Activated naive CD8-positive, alpha-beta T cell treated with anti-CD3 and anti-CD28 coated beads for 36 hours (primary cell): ENCODE data around the gene CGAS. TPM values are rescaled to one million over a fixed set of nuclear protein-coding genes. Genes with fewer than 3 reads are reported as not detected.
A peak's percentile ranks its signal among the peaks of the same experiment; 100 is the strongest.
"Not testable (repeated sequence)": the region's sequence is repeated elsewhere in the genome, so short reads cannot be mapped to it uniquely, and the experiment has no call there.

ENCODE experiments used
- DNase-seq: peaks from one replicate; pipeline ENCODE4 v3.0.0; 2021
- H3K27ac Mint-ChIP-seq: one replicate; pipeline ENCODE4 v1.8.0; 2022; ENCODE audit warnings: mild to moderate bottlenecking, moderate library complexity, mixed read lengths
- H3K27me3 Mint-ChIP-seq: one replicate; pipeline ENCODE4 v1.8.0; 2022; ENCODE audit warnings: mild to moderate bottlenecking, mixed read lengths
- H3K36me3 Mint-ChIP-seq: one replicate; pipeline ENCODE4 v1.8.0; 2021; ENCODE audit warnings: mild to moderate bottlenecking, mixed read lengths
- H3K4me1 Mint-ChIP-seq: one replicate; pipeline ENCODE4 v1.8.0; 2021; ENCODE audit warnings: mixed read lengths
- H3K4me3 Mint-ChIP-seq: one replicate; pipeline ENCODE4 v1.8.0; 2022; ENCODE audit warnings: mild to moderate bottlenecking, moderate library complexity, mixed read lengths
- H3K9me3 Mint-ChIP-seq: one replicate; pipeline ENCODE4 v1.8.0; 2022; ENCODE audit warnings: mixed read lengths
- total RNA-seq, 2 experiments: library from RNA; stranded (reverse); gene quantifications; one replicate each; pipeline ENCODE4 v1.2.3, GENCODE V29; 2021

CGAS gene
- total RNA-seq, result 10 to 100 TPM; 27.9 to 29.5 TPM

- H3K36me3 Mint-ChIP-seq, result peaks cover 33% of the 10 kb centered on the region
- H3K9me3 Mint-ChIP-seq, result peaks cover 2% of the 10 kb centered on the region
- H3K27ac Mint-ChIP-seq, result peak within 1 kb of the TSS; percentile 88
- H3K4me1 Mint-ChIP-seq, result peaks cover 18% of the 10 kb centered on the region
- peak within 1 kb of the TSS; percentile 95 for H3K4me3 Mint-ChIP-seq
- DNase-seq, result peak; percentile 85
- no peaks in the 10 kb centered on the region for H3K27me3 Mint-ChIP-seq
These were observed at the start of gene CGAS for GRCh38 chr6:73452107-73452461. Gene CGAS, minus strand, starts transcription at chr6:73452297. Its CDS starts 116 bp downstream, at chr6:73452181.

DNA sequence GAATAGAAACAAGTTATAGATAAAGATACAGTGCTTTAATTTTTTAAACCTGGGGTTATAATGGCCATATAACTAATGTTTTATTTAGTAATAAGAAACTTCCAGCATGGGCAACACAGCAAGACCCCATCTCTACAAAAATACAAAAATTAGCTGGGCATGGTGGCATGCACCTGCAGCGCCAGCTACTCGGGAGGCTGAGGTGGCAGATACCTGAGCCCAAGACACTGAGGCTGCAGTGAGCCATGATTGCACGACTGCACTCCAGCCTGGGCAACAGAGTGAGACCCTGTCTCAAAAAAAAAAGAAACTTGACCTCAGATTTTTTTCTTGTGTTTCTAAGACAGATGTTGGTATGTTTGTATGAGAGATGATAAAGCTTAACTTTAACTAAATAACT, 45.8 kb upstream of the CGAS start:
- no peak overlapping the region for H3K27ac Mint-ChIP-seq
- H3K4me1 Mint-ChIP-seq, result no peaks in the 10 kb centered on the region
- H3K27me3 Mint-ChIP-seq, result no peaks in the 10 kb centered on the region
- H3K9me3 Mint-ChIP-seq, result no peaks in the 10 kb centered on the region
- no peak for DNase-seq
- H3K4me3 Mint-ChIP-seq, result no peak overlapping the region
- H3K36me3 Mint-ChIP-seq, result peaks cover 6% of the 10 kb centered on the region

GRCh38 chr6:73491377-73491776, 39.3 kb upstream of the CGAS start:
- no peaks in the 10 kb centered on the region for H3K9me3 Mint-ChIP-seq
- DNase-seq, result no peak
- no peaks in the 10 kb centered on the region for H3K27me3 Mint-ChIP-seq
- H3K4me3 Mint-ChIP-seq, result no peak overlapping the region
- H3K36me3 Mint-ChIP-seq, result peaks cover 40% of the 10 kb centered on the region
- no peak overlapping the region for H3K27ac Mint-ChIP-seq
- H3K4me1 Mint-ChIP-seq, result peaks cover 3% of the 10 kb centered on the region

GRCh38 chr6:73487473-73487872, 35.4 kb upstream of the CGAS start:
- Mint-ChIP-seq H3K27ac (no peak overlapping the region), H3K36me3 (peaks cover 45% of the 10 kb centered on the region), H3K9me3 (no peaks in the 10 kb centered on the region), H3K4me3 (no peak overlapping the region), H3K4me1 (peaks cover 5% of the 10 kb centered on the region), H3K27me3 (no peaks in the 10 kb centered on the region)
- DNase-seq, result no peak

- H3K27me3 Mint-ChIP-seq, result no peaks in the 10 kb centered on the region
- H3K9me3 Mint-ChIP-seq, result no peaks in the 10 kb centered on the region
- no peak for DNase-seq
- peaks cover 2% of the 10 kb centered on the region for H3K4me1 Mint-ChIP-seq
- peaks cover 28% of the 10 kb centered on the region for H3K36me3 Mint-ChIP-seq
- H3K4me3 Mint-ChIP-seq, result no peak overlapping the region
- H3K27ac Mint-ChIP-seq, result no peak overlapping the region
These were observed 32.3 kb upstream of the CGAS start for GRCh38 chr6:73484438-73484837.

GRCh38 chr6:73481969-73482368, 29.9 kb upstream of the CGAS start:
- H3K27me3 Mint-ChIP-seq, result no peaks in the 10 kb centered on the region
- no peak overlapping the region for H3K27ac Mint-ChIP-seq
- no peak for DNase-seq
- H3K4me1 Mint-ChIP-seq, result peaks cover 2% of the 10 kb centered on the region
- peaks cover 18% of the 10 kb centered on the region for H3K36me3 Mint-ChIP-seq
- H3K4me3 Mint-ChIP-seq, result no peak overlapping the region
- no peaks in the 10 kb centered on the region for H3K9me3 Mint-ChIP-seq

DNA sequence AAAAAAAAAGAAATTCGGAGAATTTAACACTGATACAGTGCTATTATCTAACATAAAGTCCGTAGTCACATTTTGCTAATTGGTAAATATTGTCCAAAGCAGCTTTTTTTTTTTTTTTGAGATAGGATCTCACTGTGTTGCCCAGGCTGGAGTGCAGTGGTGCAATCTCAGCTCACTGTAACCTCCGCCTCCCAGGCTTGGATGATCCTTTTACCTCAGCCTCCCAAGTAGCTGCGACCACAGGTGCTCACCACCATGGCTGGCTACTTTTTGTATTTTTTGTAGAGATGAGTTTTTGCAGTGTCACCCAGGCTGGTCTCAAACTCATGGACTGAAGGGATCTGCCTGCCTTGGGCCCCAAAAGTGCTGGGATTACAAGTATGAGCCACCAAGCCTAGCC, 25.3 kb upstream of the CGAS start:
- Mint-ChIP-seq H3K27ac (no peak overlapping the region), H3K4me3 (no peak overlapping the region), H3K36me3 (peaks cover 19% of the 10 kb centered on the region), H3K4me1 (peaks cover under 1% of the 10 kb centered on the region), H3K27me3 (no peaks in the 10 kb centered on the region), H3K9me3 (no peaks in the 10 kb centered on the region)
- DNase-seq, result no peak

DNA sequence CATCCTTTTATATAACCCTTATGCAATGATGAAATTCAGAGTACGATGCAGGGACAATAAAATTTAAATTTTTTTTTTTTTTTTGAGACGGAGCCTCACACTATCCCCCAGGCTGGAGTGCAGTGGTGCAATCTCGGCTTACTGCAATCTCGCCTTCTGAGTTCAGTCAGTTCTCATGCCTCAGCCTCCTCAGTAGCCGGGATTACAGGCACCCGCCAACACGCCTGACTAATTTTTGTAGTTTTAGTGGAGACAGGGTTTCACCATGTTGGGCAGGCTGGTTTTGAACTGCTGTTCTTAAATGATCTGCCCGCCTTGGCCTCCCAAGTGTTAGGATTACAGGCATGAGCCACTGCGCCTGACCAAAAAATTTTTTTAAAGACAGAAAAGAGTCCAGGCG, 24.6 kb upstream of the CGAS start:
- no peak overlapping the region for H3K4me3 Mint-ChIP-seq
- peaks cover 24% of the 10 kb centered on the region for H3K36me3 Mint-ChIP-seq
- H3K27me3 Mint-ChIP-seq, result no peaks in the 10 kb centered on the region
- peaks cover 6% of the 10 kb centered on the region for H3K4me1 Mint-ChIP-seq
- no peaks in the 10 kb centered on the region for H3K9me3 Mint-ChIP-seq
- no peak overlapping the region for H3K27ac Mint-ChIP-seq
- no peak for DNase-seq

DNA sequence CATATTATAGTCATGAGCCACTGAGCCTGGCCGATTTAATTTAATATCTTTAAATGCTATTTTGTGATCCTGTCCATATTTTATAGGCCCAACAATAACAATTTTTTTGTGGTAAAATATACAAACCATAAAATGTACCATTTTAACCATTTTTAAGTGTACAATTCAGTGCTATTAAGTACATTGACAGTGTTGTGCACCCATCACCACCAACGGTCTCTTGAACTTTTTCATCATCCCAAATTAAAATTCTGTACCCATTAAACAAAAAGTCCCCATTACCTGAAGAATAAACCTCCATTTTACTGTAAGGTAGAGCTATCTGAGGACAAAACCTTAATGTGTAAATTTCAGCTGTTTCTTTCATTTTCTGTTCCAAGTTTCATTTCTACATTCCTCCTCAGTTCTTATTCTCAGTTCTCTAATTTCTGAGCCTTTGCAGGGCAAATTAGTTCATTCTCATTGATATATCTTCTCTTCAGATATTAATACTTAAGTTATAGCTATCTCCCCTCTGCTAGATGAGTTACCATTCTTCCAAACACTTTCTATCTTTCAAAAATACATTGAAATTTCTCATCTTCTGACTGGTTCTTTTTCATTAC, 19.7 kb upstream of the CGAS start:
- H3K27ac Mint-ChIP-seq, result peak overlapping the region; percentile 66
- no peaks in the 10 kb centered on the region for H3K27me3 Mint-ChIP-seq
- H3K4me1 Mint-ChIP-seq, result peaks cover 18% of the 10 kb centered on the region
- peaks cover 21% of the 10 kb centered on the region for H3K36me3 Mint-ChIP-seq
- H3K4me3 Mint-ChIP-seq, result no peak overlapping the region
- H3K9me3 Mint-ChIP-seq, result no peaks in the 10 kb centered on the region
- no peak for DNase-seq

GRCh38 chr6:73461537-73462350, 9.6 kb upstream of the CGAS start, which contains the start of gene MTO1:
Gene MTO1, plus strand, starts transcription at chr6:73461737. Its CDS starts 118 bp downstream, at chr6:73461855.
- peaks cover 36% of the 10 kb centered on the region for H3K4me1 Mint-ChIP-seq
- peaks cover 26% of the 10 kb centered on the region for H3K36me3 Mint-ChIP-seq

GRCh38 chr6:73460056-73460455, 8.0 kb upstream of the CGAS start:
- Mint-ChIP-seq H3K9me3 (no peaks in the 10 kb centered on the region), H3K4me3 (peak overlapping the region; percentile 98), H3K4me1 (peaks cover 34% of the 10 kb centered on the region), H3K36me3 (peaks cover 22% of the 10 kb centered on the region), H3K27me3 (no peaks in the 10 kb centered on the region), H3K27ac (peak overlapping the region; percentile 100)
- no peak for DNase-seq

More at GRCh38 chr6:73461537-73462350, 9.6 kb upstream of the CGAS start, which contains the start of gene MTO1:
- Mint-ChIP-seq H3K9me3 (no peaks in the 10 kb centered on the region), H3K4me3 (peak within 1 kb of the TSS; percentile 98), H3K27ac (peak within 1 kb of the TSS; percentile 100), H3K27me3 (no peaks in the 10 kb centered on the region)
- peak; percentile 82 for DNase-seq

- not testable (repeated sequence) for H3K4me3 Mint-ChIP-seq
- peaks cover 34% of the 10 kb centered on the region for H3K4me1 Mint-ChIP-seq
These were observed 7.4 kb upstream of the CGAS start for GRCh38 chr6:73459474-73459873.

DNA sequence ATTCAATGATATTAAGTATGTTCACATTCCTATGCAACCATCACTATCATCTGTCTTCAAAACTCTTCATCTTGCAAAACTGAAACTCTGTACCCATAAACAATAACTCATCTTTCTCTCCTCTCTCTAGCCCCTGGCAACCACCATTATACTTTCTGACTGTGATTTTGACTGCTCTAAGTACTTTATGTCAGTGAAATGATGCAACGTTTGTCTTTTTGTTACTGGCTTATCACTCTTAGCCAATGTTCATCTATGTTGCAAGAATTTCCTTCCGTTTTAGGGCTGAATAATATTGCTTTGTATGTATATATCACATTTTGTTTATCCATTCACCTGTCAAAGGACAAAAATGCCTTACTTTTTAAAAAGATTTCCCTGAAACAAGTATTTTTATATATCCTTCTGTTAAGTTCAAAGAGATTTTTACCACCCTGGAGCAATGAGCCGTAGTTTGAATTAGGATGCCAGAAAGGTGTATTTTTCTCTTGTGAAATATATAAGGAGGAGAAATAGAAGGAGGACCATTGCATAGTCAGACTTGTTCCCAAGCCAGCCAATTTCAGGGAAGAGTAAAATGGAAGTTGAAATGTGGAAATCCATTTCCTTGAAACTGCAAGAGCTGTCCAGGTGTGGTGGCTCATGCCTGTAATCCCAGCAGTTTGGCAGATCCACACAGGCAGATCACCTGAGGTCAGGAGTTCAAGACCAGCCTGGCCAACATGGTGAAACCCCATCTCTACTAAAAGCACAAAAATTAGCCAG, 4.0 kb upstream of the CGAS start:
- Mint-ChIP-seq H3K9me3 (no peaks in the 10 kb centered on the region), H3K36me3 (peaks cover 4% of the 10 kb centered on the region), H3K27me3 (no peaks in the 10 kb centered on the region), H3K4me1 (peaks cover 21% of the 10 kb centered on the region), H3K4me3 (no peak overlapping the region), H3K27ac (no peak overlapping the region)
- no peak for DNase-seq

More at GRCh38 chr6:73459474-73459873, 7.4 kb upstream of the CGAS start:
- H3K27ac Mint-ChIP-seq, DNase-seq, H3K9me3 Mint-ChIP-seq, H3K27me3 Mint-ChIP-seq: not testable (repeated sequence)
- H3K36me3 Mint-ChIP-seq, result peaks cover 22% of the 10 kb centered on the region

DNA sequence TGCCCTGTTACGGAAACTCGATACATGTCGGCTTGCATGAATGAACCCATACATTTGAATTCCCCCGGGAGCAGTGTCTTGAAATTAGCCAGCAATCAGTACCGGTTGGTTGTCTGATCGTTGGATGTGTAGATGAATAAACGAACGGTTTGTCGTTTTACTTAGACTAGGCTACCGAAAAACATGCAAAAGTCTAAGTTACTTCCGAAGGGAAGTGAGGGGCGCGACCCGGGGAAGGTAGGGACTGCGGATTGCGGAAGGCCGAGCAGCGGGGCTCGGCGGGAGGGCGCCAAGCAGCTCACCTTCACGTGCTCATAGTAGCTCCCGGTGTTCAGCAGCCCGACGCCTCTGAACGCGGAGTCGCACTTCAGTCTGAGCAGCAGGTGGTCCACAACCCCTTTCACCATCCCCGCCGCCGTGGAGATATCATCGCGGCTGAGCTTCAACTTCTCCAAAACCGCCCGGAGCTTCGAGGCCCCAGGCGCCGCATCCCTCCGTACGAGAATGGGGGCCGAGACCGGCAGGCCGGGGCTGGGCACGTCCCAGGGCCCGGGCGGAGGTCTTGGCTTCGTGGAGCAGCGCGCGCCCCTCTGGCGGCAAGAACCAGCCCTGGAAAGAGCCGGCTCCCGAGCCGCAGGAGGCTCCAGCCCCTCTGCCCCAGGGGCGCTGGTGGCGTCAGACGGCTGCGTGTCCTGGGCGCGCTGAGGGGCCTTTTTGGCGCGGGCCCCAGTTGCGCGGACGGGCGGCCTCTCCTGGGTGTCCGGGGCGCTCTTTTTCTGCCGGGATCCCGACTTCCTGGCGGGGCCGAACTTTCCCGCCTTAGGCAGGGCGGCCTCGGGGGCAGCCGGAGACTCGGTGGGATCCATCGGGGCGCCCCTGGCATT, 632 bp downstream of the CGAS start:
- Mint-ChIP-seq H3K9me3 (peaks cover 2% of the 10 kb centered on the region), H3K4me3 (peak overlapping the region; percentile 95), H3K27ac (peak overlapping the region; percentile 88), H3K36me3 (peaks cover 35% of the 10 kb centered on the region), H3K4me1 (peaks cover 18% of the 10 kb centered on the region), H3K27me3 (no peaks in the 10 kb centered on the region)
- peak; percentile 61 for DNase-seq
